Central memory CD8-positive, alpha-beta T cell (primary cell): ENCODE measurements around the gene MPPED2.

ENCODE experiments used
- ATAC-seq: fragments of 150-1000 bp; cut with Tn5 transposase; replicated peaks from 2 replicates; pipeline ENCODE4 v1.10.0; 2022; ENCODE audit warnings: mild to moderate bottlenecking, moderate FRiP score, moderate number of reproducible peaks; ENCODE audit not compliant: poor library complexity, severe bottlenecking; ENCODE audit errors: extremely low read depth
- DNase-seq, 2 donors: peaks; one replicate each; pipeline ENCODE4 v3.0.0; 2021; ENCODE audit warnings: low spot score in 2 of 2
- H3K27ac Mint-ChIP-seq: one replicate; pipeline ENCODE4 v1.8.0; 2022; ENCODE audit warnings: low read depth, mild to moderate bottlenecking, moderate library complexity, mixed read lengths
- H3K27me3 Mint-ChIP-seq: one replicate; pipeline ENCODE4 v1.8.0; 2022; ENCODE audit warnings: mixed read lengths
- H3K36me3 Mint-ChIP-seq: one replicate; pipeline ENCODE4 v1.8.0; 2022; ENCODE audit warnings: mild to moderate bottlenecking, moderate library complexity, mixed read lengths; ENCODE audit not compliant: insufficient read depth
- H3K4me1 Mint-ChIP-seq: one replicate; pipeline ENCODE4 v1.8.0; 2022; ENCODE audit warnings: mixed read lengths
- H3K4me3 Mint-ChIP-seq: one replicate; pipeline ENCODE4 v1.8.0; 2022; ENCODE audit warnings: mild to moderate bottlenecking, moderate library complexity, mixed read lengths
- H3K9me3 Mint-ChIP-seq: one replicate; pipeline ENCODE4 v1.8.0; 2022; ENCODE audit warnings: mixed read lengths

MPPED2 gene

GRCh38 chr11:30431127-30431814 is 154.9 kb downstream of the MPPED2 start:
- H3K9me3 Mint-ChIP-seq = no peaks in the 10 kb centered on the region
- ATAC-seq = no peak
- no peaks in the 10 kb centered on the region for H3K4me1 Mint-ChIP-seq
- no peak overlapping the region for H3K4me3 Mint-ChIP-seq
- no peaks in the 10 kb centered on the region for H3K36me3 Mint-ChIP-seq
- DNase-seq = no peak
- no peak overlapping the region for H3K27ac Mint-ChIP-seq
- H3K27me3 Mint-ChIP-seq = peaks cover 10% of the 10 kb centered on the region

- no peak overlapping the region for H3K27ac Mint-ChIP-seq
- no peaks in the 10 kb centered on the region for H3K4me1 Mint-ChIP-seq
- no peak overlapping the region for H3K4me3 Mint-ChIP-seq
- peaks cover 23% of the 10 kb centered on the region for H3K27me3 Mint-ChIP-seq
- no peaks in the 10 kb centered on the region for H3K9me3 Mint-ChIP-seq
- DNase-seq = no peak
- no peaks in the 10 kb centered on the region for H3K36me3 Mint-ChIP-seq
- ATAC-seq = no peak
Observed at GRCh38 chr11:30429550-30429949, 156.6 kb downstream of the MPPED2 start.

GRCh38 chr11:30426781-30427180 is 159.4 kb downstream of the MPPED2 start:
- H3K27ac Mint-ChIP-seq = no peak overlapping the region
- H3K36me3 Mint-ChIP-seq = no peaks in the 10 kb centered on the region
- H3K4me1 Mint-ChIP-seq = no peaks in the 10 kb centered on the region
- peaks cover 26% of the 10 kb centered on the region for H3K27me3 Mint-ChIP-seq
- no peaks in the 10 kb centered on the region for H3K9me3 Mint-ChIP-seq
- ATAC-seq = no peak
- H3K4me3 Mint-ChIP-seq = no peak overlapping the region
- DNase-seq = no peak

GRCh38 chr11:30424844-30425243 is 161.3 kb downstream of the MPPED2 start:
- Mint-ChIP-seq H3K4me3 (no peak overlapping the region), H3K27me3 (peaks cover 22% of the 10 kb centered on the region), H3K4me1 (no peaks in the 10 kb centered on the region), H3K9me3 (no peaks in the 10 kb centered on the region), H3K27ac (no peak overlapping the region), H3K36me3 (no peaks in the 10 kb centered on the region)
- ATAC-seq (no peak), DNase-seq (no peak)

- Mint-ChIP-seq H3K27me3 (peaks cover 17% of the 10 kb centered on the region), H3K9me3 (no peaks in the 10 kb centered on the region), H3K27ac (no peak overlapping the region), H3K4me3 (no peak overlapping the region), H3K4me1 (no peaks in the 10 kb centered on the region), H3K36me3 (no peaks in the 10 kb centered on the region)
- ATAC-seq (no peak), DNase-seq (no peak)
Observed at GRCh38 chr11:30424321-30424720, 161.8 kb downstream of the MPPED2 start.

- ATAC-seq (no peak), DNase-seq (no peak)
- Mint-ChIP-seq H3K36me3 (no peaks in the 10 kb centered on the region), H3K9me3 (no peaks in the 10 kb centered on the region), H3K4me3 (no peak overlapping the region), H3K4me1 (no peaks in the 10 kb centered on the region), H3K27me3 (peaks cover 17% of the 10 kb centered on the region), H3K27ac (no peak overlapping the region)
Observed at GRCh38 chr11:30423886-30424285, 162.3 kb downstream of the MPPED2 start.

- no peak overlapping the region for H3K4me3 Mint-ChIP-seq
- no peaks in the 10 kb centered on the region for H3K9me3 Mint-ChIP-seq
- H3K4me1 Mint-ChIP-seq = no peaks in the 10 kb centered on the region
- no peak for ATAC-seq
- no peak overlapping the region for H3K27ac Mint-ChIP-seq
- H3K27me3 Mint-ChIP-seq = peaks cover 23% of the 10 kb centered on the region
- DNase-seq = no peak
- H3K36me3 Mint-ChIP-seq = no peaks in the 10 kb centered on the region
Observed at GRCh38 chr11:30423279-30423648, 162.9 kb downstream of the MPPED2 start.

- no peak overlapping the region for H3K4me3 Mint-ChIP-seq
- DNase-seq (no peak), ATAC-seq (no peak)
- peaks cover 29% of the 10 kb centered on the region for H3K27me3 Mint-ChIP-seq
- H3K36me3 Mint-ChIP-seq = no peaks in the 10 kb centered on the region
- no peaks in the 10 kb centered on the region for H3K4me1 Mint-ChIP-seq
- H3K27ac Mint-ChIP-seq = no peak overlapping the region
- H3K9me3 Mint-ChIP-seq = no peaks in the 10 kb centered on the region
Observed at GRCh38 chr11:30422447-30423278, 163.5 kb downstream of the MPPED2 start.

- Mint-ChIP-seq H3K4me3 (no peak overlapping the region), H3K9me3 (no peaks in the 10 kb centered on the region)
Observed at GRCh38 chr11:30420233-30420787, 165.8 kb downstream of the MPPED2 start.

GRCh38 chr11:30414806-30415205 is 171.3 kb downstream of the MPPED2 start:
- no peaks in the 10 kb centered on the region for H3K4me1 Mint-ChIP-seq
- H3K36me3 Mint-ChIP-seq = no peaks in the 10 kb centered on the region
- DNase-seq (no peak), ATAC-seq (no peak)
- H3K27ac Mint-ChIP-seq = no peak overlapping the region
- H3K9me3 Mint-ChIP-seq = no peaks in the 10 kb centered on the region
- no peak overlapping the region for H3K4me3 Mint-ChIP-seq
- H3K27me3 Mint-ChIP-seq = peaks cover 47% of the 10 kb centered on the region

More at GRCh38 chr11:30420233-30420787, 165.8 kb downstream of the MPPED2 start:
- DNase-seq (no peak), ATAC-seq (no peak)
- no peaks in the 10 kb centered on the region for H3K4me1 Mint-ChIP-seq
- H3K27ac Mint-ChIP-seq = no peak overlapping the region
- H3K36me3 Mint-ChIP-seq = no peaks in the 10 kb centered on the region
- H3K27me3 Mint-ChIP-seq = peaks cover 35% of the 10 kb centered on the region

- Mint-ChIP-seq H3K27ac (no peak overlapping the region), H3K4me3 (no peak overlapping the region), H3K27me3 (peaks cover 47% of the 10 kb centered on the region), H3K4me1 (no peaks in the 10 kb centered on the region), H3K36me3 (no peaks in the 10 kb centered on the region), H3K9me3 (no peaks in the 10 kb centered on the region)
- DNase-seq = no peak
- no peak for ATAC-seq
Observed at GRCh38 chr11:30414244-30414643, 171.9 kb downstream of the MPPED2 start.

- Mint-ChIP-seq H3K36me3 (no peaks in the 10 kb centered on the region), H3K27ac (no peak overlapping the region), H3K4me3 (no peak overlapping the region), H3K9me3 (no peaks in the 10 kb centered on the region), H3K27me3 (peaks cover 32% of the 10 kb centered on the region), H3K4me1 (no peaks in the 10 kb centered on the region)
- DNase-seq = no peak
- ATAC-seq = no peak
Observed at GRCh38 chr11:30412509-30412908, 173.6 kb downstream of the MPPED2 start.

- Mint-ChIP-seq H3K4me1 (no peaks in the 10 kb centered on the region), H3K27me3 (peaks cover 30% of the 10 kb centered on the region), H3K27ac (no peak overlapping the region), H3K36me3 (no peaks in the 10 kb centered on the region), H3K9me3 (no peaks in the 10 kb centered on the region), H3K4me3 (no peak overlapping the region)
- ATAC-seq (no peak), DNase-seq (no peak)
Observed at GRCh38 chr11:30411383-30411782, 174.8 kb downstream of the MPPED2 start.
